Caco-2 (cell line): ENCODE measurements around the gene CEP170B. TPM values are rescaled to one million over a fixed set of nuclear protein-coding genes. Genes with fewer than 3 reads are reported as not detected.

ENCODE experiments used
- BruUV-seq: library from RNA; stranded (reverse); fragments of 400-500 nt; replicated peaks from 2 replicates; lab custom pipeline; 2021; lab: Mats Ljungman, UMichigan
- CTCF ChIA-PET: fragments of 300-600 bp; sonication (Branson Sonifier 250); formaldehyde crosslinking; loops from one replicate; lab custom pipeline; 2022; ENCODE audit warnings: antibody characterized with exemption; lab: Charles Lee
- POLR2A ChIA-PET: fragments of 300-600 bp; sonication (Branson Sonifier 250); formaldehyde crosslinking; loops from one replicate; lab custom pipeline; 2022; ENCODE audit warnings: antibody characterized with exemption; lab: Charles Lee
- DNase-seq, 2 experiments: peaks; one replicate each; pipeline versions ENCODE4 v3.0.0 to v3.0.0-alpha.2; 2020 to 2022
- H3K27me3 ChIP-seq: replicated peaks from 2 replicates; pipeline ENCODE4 v1.6.0; 2011; ENCODE audit warnings: low read length; ENCODE audit not compliant: control insufficient read depth, insufficient read depth
- H3K36me3 ChIP-seq: 2 replicates; pipeline ENCODE4 v1.5.1; 2011; ENCODE audit warnings: low read length; ENCODE audit not compliant: control insufficient read depth, insufficient read depth
- H3K4me1 ChIP-seq: fragments of 250-450 bp; sonication (Bioruptor Pico); 2 replicates; pipeline ENCODE4 v1.5.1; 2020; ENCODE audit warnings: mild to moderate bottlenecking
- H3K4me3 ChIP-seq: 2 replicates; pipeline ENCODE4 v1.5.1; 2011; ENCODE audit warnings: low read depth, mild to moderate bottlenecking, control low read depth, low read length
- H3K9me3 ChIP-seq: fragments of 250-450 bp; sonication (Bioruptor Pico); 2 replicates; pipeline ENCODE4 v1.5.1; 2020; ENCODE audit warnings: mild to moderate bottlenecking, moderate library complexity
- H3K27ac Mint-ChIP-seq: one replicate; pipeline ENCODE4 v1.8.0; 2022; ENCODE audit warnings: mixed read lengths; ENCODE audit not compliant: unreplicated experiment
- H3K27me3 Mint-ChIP-seq: one replicate; pipeline ENCODE4 v1.8.0; 2022; ENCODE audit warnings: mixed read lengths; ENCODE audit not compliant: insufficient read depth, unreplicated experiment
- H3K36me3 Mint-ChIP-seq: one replicate; pipeline ENCODE4 v1.8.0; 2022; ENCODE audit warnings: mild to moderate bottlenecking, mixed read lengths; ENCODE audit not compliant: insufficient read depth, unreplicated experiment
- H3K4me1 Mint-ChIP-seq: one replicate; pipeline ENCODE4 v1.8.0; 2022; ENCODE audit warnings: low read depth, mixed read lengths; ENCODE audit not compliant: unreplicated experiment
- H3K4me3 Mint-ChIP-seq: one replicate; pipeline ENCODE4 v1.8.0; 2022; ENCODE audit warnings: mild to moderate bottlenecking, moderate library complexity, mixed read lengths; ENCODE audit not compliant: unreplicated experiment
- H3K9me3 Mint-ChIP-seq: one replicate; pipeline ENCODE4 v1.8.0; 2022; ENCODE audit warnings: mixed read lengths; ENCODE audit not compliant: unreplicated experiment
- intact Hi-C: fragments of 100-400 bp; cut with micrococcal nuclease; formaldehyde crosslinking; loops from one replicate; pipeline ENCODE4 v1.10.0; 2022; ENCODE audit not compliant: unreplicated experiment
- total RNA-seq: library from RNA; stranded (reverse); gene quantifications from 2 replicates; pipeline ENCODE4 v1.2.3, GENCODE V29; 2022
- TF ChIP-seq, protein P1 (sequence below), 2 experiments: fragments of 200-600 bp in 1 of 2; IDR thresholded peaks; 1 replicate in 1 of 2; 2 replicates in 1 of 2; pipeline versions ENCODE4 v1.5.1 to v1.8.0; 2011 to 2022; ENCODE audit warnings: antibody characterized with exemption in 1 of 2, control low read depth in 1 of 2, inconsistent platforms in 1 of 2, low read depth in 1 of 2, low read length in 1 of 2, mild to moderate bottlenecking in 1 of 2, moderate library complexity in 1 of 2; ENCODE audit not compliant: insufficient read depth in 1 of 2, severe bottlenecking in 1 of 2, unreplicated experiment in 1 of 2

Gene CEP170B
- total RNA-seq, 1 experiment from 2014 or later = 31.6 TPM

GRCh38 chr14:104824353-104824997 lies 40.6 kb upstream of the CEP170B start:
- peaks cover 12% of the 10 kb centered on the region for H3K9me3 Mint-ChIP-seq
- H3K36me3 ChIP-seq = no peaks in the 10 kb centered on the region
- H3K4me1 Mint-ChIP-seq = no peaks in the 10 kb centered on the region
- H3K27ac Mint-ChIP-seq = peak overlapping the region; percentile 6
- H3K9me3 ChIP-seq = no peaks in the 10 kb centered on the region
- BruUV-seq = no TSS peak
- H3K36me3 Mint-ChIP-seq = no peaks in the 10 kb centered on the region
- ChIA-PET CTCF (no interaction called here), POLR2A (no interaction called here)
- intact Hi-C loops = no loop called here
- H3K4me3 ChIP-seq = no peak overlapping the region
- no peak for DNase-seq
- 0 out of 2 replicates have a peak, but pooled peaks cover 3% of the 10 kb centered on the region for H3K4me1 ChIP-seq
- H3K4me3 Mint-ChIP-seq = peak overlapping the region; percentile 85
- peaks cover 7% of the 10 kb centered on the region for H3K27me3 Mint-ChIP-seq
- no peaks in the 10 kb centered on the region for H3K27me3 ChIP-seq
- TF ChIP-seq, protein P1, sequence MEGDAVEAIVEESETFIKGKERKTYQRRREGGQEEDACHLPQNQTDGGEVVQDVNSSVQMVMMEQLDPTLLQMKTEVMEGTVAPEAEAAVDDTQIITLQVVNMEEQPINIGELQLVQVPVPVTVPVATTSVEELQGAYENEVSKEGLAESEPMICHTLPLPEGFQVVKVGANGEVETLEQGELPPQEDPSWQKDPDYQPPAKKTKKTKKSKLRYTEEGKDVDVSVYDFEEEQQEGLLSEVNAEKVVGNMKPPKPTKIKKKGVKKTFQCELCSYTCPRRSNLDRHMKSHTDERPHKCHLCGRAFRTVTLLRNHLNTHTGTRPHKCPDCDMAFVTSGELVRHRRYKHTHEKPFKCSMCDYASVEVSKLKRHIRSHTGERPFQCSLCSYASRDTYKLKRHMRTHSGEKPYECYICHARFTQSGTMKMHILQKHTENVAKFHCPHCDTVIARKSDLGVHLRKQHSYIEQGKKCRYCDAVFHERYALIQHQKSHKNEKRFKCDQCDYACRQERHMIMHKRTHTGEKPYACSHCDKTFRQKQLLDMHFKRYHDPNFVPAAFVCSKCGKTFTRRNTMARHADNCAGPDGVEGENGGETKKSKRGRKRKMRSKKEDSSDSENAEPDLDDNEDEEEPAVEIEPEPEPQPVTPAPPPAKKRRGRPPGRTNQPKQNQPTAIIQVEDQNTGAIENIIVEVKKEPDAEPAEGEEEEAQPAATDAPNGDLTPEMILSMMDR (IDR thresholded peaks at IDR 0.05; ENCODE audit: insufficient read depth in 1 of 2, low read depth in 1 of 2, low read length in 1 of 2, severe bottlenecking in 1 of 2, unreplicated experiment in 1 of 2) = no peak

GRCh38 chr14:104826189-104826860 lies 38.7 kb upstream of the CEP170B start:
- no peaks in the 10 kb centered on the region for H3K36me3 Mint-ChIP-seq
- Histone ChIP-seq H3K9me3 (no peaks in the 10 kb centered on the region), H3K36me3 (no peaks in the 10 kb centered on the region), H3K4me1 (0 out of 2 replicates have a peak, but pooled peaks cover 3% of the 10 kb centered on the region), H3K27me3 (no peaks in the 10 kb centered on the region), H3K4me3 (peak overlapping the region; percentile 68)
- POLR2A ChIA-PET = interaction anchor here (0.5 to 1.4 kb wide), 15 partner anchors 16 to 475 kb away, joined by 3 to 8 read pairs (median 4); partner anchors contain the start of genes BRF1, SIVA1 and ZBTB42
- no peak overlapping the region for H3K27ac Mint-ChIP-seq
- no peaks in the 10 kb centered on the region for H3K4me1 Mint-ChIP-seq
- H3K4me3 Mint-ChIP-seq = peak overlapping the region; percentile 85
- H3K27me3 Mint-ChIP-seq = peaks cover 7% of the 10 kb centered on the region
- intact Hi-C loops = loop anchor here (1.0 kb wide), 2 partner anchors 38 to 58 kb away; no protein-coding TSS in a partner anchor
- DNase-seq = peak; percentile 88 to 95
- H3K9me3 Mint-ChIP-seq = peaks cover 12% of the 10 kb centered on the region
- CTCF ChIA-PET = interaction anchor here (0.6 to 3.3 kb wide), 30 partner anchors 17 to 1955 kb away, joined by 3 to 58 read pairs (median 4); partner anchors contain the start of genes CEP170B, SIVA1 and ZBTB42
- BruUV-seq = no TSS peak
- TF ChIP-seq, protein P1 (IDR thresholded peaks at IDR 0.05; ENCODE audit: insufficient read depth in 1 of 2, low read depth in 1 of 2, low read length in 1 of 2, severe bottlenecking in 1 of 2, unreplicated experiment in 1 of 2) = peak; percentile 67 to 68

- Histone ChIP-seq H3K27me3 (no peaks in the 10 kb centered on the region), H3K9me3 (no peaks in the 10 kb centered on the region), H3K4me3 (peak overlapping the region; percentile 53), H3K36me3 (no peaks in the 10 kb centered on the region), H3K4me1 (0 out of 2 replicates have a peak, but pooled peaks cover 3% of the 10 kb centered on the region)
- H3K36me3 Mint-ChIP-seq = no peaks in the 10 kb centered on the region
- intact Hi-C loops = loop anchor here (1.0 kb wide), 2 partner anchors 37 to 59 kb away; no protein-coding TSS in a partner anchor
- TF ChIP-seq, protein P1 (IDR thresholded peaks at IDR 0.05; ENCODE audit: insufficient read depth in 1 of 2, low read depth in 1 of 2, low read length in 1 of 2, severe bottlenecking in 1 of 2, unreplicated experiment in 1 of 2) = no peak
- H3K9me3 Mint-ChIP-seq = peaks cover 12% of the 10 kb centered on the region
- H3K4me1 Mint-ChIP-seq = no peaks in the 10 kb centered on the region
- no TSS peak for BruUV-seq
- peak overlapping the region; percentile 85 for H3K4me3 Mint-ChIP-seq
- no peak for DNase-seq
- ChIA-PET CTCF (interaction anchor here (0.6 to 3.3 kb wide), 26 partner anchors 17 to 1955 kb away, joined by 3 to 58 read pairs (median 4); partner anchors contain the start of genes CEP170B, SIVA1 and ZBTB42), POLR2A (interaction anchor here (0.6 to 1.4 kb wide), 10 partner anchors 19 to 474 kb away, joined by 3 to 8 read pairs (median 4); partner anchors contain the start of genes BRF1, SIVA1 and ZBTB42)
- no peak overlapping the region for H3K27ac Mint-ChIP-seq
- peaks cover 7% of the 10 kb centered on the region for H3K27me3 Mint-ChIP-seq
These were observed 38.2 kb upstream of the CEP170B start for GRCh38 chr14:104826861-104827176.
